HG02973 (cell line): Measurements from ENCODE around the gene POR.

ENCODE experiments used
- ATAC-seq: cut with Tn5 transposase; IDR thresholded peaks from one replicate; pipeline ENCODE4 v1.9.1; 2021; ENCODE audit warnings: moderate library complexity; ENCODE audit not compliant: unreplicated experiment

The POR gene

GRCh38 chr7:75950111-75950681 is 35.2 kb downstream of the POR start:
- ATAC-seq: no peak

DNA sequence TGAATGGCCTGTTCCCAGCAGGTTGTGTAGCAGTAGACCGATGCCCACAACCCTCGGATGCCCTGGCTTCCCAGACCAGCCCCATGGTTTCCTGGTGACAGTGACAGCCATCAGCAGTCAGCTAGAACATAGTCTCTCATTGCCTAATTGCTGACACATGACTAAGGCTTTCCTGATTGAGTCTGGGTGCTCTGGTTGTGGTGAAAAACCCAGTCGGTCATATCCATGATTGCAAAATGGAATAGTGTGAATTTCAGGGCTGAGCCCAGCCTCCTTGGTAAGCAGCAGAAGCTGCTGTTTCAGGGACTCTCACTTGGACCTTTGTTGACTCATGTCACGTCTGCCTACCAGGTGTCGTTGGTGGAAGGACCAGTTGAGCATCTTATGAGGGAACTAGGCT is 36.6 kb downstream of the POR start:
- no peak for ATAC-seq

DNA sequence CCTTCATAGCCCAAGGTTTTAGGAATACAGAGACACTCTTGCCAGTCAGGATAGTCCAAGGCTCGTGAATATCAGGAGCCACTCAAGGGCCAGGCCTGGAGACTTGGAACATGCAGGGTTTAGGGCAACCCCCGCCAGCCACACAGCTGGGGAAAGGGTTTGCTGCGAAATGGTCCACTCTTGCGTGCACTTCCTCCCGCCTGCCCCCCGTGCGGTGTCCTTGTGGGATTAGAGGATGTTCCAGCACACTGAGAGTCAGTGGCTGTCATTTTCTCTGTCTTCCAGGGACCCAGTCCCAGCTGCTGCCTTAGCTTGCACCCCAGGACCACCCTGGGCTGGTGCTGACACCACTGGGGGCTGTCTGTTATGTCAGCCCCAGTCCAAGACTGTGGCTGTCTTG is 38.5 kb downstream of the POR start:
- no peak for ATAC-seq

- no peak for ATAC-seq
These were observed 39.0 kb downstream of the POR start for GRCh38 chr7:75953931-75954330.

GRCh38 chr7:75955331-75955955 is 40.5 kb downstream of the POR start:
- no peak for ATAC-seq

GRCh38 chr7:75957021-75957736 is 42.2 kb downstream of the POR start:
- ATAC-seq: no peak

DNA sequence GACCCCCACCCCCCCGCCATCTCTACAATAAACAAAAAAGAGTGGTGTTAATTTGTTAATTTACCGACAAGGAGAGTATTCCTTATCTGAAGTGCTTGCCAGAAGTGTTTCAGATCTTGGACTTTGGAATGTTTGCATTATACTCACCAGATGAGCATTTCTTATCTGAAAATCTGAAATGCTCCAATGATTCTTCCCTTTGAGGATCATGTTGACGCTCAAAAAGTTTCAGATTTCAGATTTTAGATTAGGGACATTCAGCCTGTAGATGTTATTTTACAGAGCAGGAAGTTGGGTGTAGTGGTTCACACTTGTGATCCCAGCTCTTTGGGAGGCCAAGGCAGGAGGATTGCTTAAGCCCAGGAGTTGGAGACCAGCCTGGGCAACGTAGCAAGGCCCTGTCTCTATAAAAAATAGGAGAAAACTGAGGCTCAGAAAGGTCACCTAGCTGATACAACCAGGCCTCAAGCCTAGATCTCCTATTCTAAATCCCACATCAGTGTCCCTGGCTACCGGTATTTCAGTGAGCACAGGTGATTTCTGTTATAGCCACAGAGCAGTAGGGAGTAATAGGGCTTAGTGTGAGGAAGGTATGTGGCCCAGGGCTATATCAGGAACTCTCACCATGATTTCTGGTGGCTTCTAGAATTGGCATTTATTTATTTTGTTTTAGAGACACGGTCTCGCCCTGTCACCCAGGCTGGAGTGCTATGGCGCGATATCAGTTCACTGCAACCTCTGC is 44.0 kb downstream of the POR start:
- no peak for ATAC-seq

DNA sequence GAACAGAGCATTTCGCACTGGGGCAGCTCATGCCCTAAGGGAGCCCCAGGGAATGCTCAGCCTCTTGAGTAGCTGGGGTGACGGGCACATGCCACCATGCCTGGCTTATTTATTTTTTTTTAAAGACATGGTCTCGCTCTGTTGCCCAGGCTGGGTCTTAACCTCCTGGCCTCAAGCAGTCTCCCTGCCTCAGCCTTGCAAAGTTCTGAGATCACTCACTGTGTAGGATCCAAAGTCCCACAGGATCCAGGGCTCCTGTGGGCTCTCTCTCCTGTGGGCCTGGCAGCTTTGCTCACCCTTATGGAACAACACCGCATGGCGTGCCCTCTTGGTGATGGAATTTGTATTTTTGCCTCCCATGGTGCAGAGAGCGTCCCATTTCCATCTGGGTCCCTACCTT is 45.4 kb downstream of the POR start:
- ATAC-seq: no peak

DNA sequence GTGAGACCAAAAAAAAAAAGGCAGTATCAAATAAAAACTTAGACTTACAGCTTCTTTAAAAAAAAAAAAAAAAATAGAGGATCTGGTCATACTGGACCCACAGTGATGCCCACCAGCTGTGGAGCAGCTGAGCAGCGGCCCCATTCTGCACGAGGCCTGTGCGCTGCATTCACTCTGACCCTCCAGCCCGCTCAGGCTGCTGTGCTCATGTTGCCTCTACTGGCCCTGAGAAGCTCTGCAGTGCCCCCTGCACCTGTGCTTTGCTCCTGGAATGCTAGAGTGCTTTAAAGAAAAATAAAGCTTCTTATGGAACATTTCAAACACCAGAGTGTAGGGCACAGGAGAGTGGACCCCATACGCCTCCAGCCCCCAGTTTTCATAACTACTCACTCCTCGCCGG is 46.3 kb downstream of the POR start:
- ATAC-seq: no peak

- ATAC-seq: no peak
These were observed 47.8 kb downstream of the POR start for GRCh38 chr7:75962607-75963380.

- no peak for ATAC-seq
These were observed 48.5 kb downstream of the POR start for GRCh38 chr7:75963381-75963995.

- no peak for ATAC-seq
These were observed 50.7 kb downstream of the POR start for GRCh38 chr7:75965617-75966016.

DNA sequence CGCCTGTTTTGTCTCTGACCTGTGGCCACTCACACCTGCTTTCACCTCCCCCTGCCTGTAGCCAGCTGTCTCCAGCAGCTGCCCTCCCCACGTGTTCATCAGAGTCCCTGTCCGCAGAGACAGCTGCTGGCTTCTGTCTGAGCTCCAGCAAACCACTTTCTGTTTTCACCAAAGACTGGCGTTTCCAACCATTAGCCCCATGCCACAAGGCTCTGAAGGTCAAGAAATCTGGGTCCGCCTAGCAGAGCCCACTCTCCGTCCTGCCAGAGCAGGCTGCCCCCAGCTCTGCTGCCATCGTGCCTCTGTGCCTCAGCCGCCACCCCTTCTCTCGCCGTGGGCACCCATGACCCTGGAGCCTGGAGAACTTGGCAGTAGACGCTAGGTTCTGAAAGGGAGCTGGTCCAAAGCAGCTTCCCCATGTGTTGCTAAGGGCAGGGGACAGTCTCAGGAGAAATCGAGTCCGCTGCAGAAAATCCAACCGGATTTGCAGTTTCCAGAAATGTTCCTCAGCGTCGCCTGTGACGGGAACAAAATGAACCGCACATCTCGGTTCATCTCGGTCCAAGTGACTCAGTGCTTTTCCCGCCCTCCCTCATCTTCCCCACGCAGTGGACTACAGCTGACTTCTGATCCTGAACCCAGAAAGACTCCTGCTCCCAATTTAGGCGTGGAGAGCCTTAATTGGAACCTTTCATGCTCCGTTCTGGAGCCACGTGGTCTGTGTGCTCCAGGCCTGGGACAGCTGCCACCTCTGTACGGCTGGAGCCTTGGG is 51.4 kb downstream of the POR start:
- ATAC-seq: no peak

DNA sequence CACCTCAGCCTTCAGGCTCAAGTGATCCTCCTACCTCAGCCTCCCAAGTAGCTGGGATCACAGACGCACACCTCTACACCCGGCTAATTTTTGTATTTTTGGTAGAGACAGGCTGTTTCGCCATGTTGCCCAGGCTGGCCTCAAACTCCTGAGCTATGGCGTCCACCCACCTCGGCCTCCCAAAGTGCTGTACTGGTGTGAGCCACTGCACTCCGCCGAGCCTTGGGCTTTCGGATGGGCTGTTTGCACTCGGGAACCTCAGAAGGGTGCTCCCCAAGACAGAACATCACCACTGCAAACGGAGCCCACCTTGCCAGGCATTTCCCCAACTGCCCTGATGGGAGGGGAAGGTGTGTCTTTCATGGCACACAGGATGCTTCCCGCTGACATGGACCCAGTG is 52.1 kb downstream of the POR start:
- no peak for ATAC-seq

DNA sequence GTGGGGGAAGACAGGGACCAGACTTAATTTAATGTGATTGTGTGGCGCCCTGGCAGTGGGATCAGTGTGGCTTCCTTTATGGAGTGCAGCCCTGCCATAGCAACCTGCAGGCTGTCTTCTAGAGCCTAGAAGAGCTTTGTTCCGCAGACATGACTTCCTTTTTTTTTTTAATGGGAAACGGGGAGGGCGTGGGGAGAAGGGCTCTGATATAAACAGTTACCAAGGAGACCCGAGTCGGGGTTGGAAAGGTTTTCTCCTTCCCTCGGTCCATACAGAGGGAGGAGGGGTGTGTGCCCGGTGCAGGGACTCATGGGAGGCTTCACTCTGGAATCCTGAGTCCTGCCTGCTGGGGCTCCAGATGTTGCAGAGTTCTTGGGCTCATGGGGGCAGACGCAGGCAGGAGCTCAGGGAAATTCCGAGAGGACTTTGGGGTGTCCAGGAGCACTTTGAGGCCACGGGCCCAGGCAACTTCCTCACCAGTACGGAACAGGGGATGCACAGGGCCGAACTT is 52.6 kb downstream of the POR start:
- no peak for ATAC-seq

DNA sequence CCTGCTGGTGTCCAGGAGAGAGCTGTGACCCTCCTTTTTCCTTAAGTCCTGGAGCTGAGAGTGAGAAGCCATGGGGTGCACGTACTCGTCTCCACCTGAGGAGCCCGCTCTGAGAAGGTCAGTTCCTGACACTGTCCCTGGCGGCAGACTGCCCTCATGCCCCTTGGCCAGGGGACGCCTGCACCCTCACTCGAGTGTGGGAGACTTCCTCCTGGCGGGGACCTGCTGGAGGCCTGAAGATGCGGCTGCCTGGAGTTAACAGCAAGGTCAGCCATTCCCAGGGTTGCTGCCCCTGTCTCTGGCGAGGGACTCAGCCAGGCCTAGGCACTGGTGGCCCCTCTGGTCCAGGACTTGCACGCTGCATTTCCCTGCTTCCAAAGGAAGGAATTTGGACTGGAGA is 53.1 kb downstream of the POR start:
- no peak for ATAC-seq

- no peak for ATAC-seq
These were observed 53.6 kb downstream of the POR start for GRCh38 chr7:75968561-75969001.

DNA sequence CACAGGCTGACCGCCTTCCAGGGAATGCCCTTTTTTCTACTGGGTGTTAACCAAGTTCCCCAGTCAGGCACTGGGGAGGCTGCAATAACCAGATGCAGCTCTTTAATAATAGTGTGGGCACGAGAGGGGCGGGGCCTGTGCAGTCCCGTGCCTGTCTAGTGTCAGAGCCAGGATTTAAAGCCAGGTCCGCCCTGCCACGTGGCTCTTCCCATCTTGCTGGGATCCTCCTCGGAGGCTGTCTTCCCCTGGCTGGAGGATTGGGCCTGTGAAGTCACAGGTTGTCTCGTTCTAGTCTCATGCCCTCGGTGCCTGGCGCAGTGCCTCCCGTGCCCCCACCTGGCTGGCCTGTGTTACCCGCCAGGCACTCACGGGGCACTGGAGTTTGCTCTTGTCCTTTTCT is 54.2 kb downstream of the POR start:
- no peak for ATAC-seq

DNA sequence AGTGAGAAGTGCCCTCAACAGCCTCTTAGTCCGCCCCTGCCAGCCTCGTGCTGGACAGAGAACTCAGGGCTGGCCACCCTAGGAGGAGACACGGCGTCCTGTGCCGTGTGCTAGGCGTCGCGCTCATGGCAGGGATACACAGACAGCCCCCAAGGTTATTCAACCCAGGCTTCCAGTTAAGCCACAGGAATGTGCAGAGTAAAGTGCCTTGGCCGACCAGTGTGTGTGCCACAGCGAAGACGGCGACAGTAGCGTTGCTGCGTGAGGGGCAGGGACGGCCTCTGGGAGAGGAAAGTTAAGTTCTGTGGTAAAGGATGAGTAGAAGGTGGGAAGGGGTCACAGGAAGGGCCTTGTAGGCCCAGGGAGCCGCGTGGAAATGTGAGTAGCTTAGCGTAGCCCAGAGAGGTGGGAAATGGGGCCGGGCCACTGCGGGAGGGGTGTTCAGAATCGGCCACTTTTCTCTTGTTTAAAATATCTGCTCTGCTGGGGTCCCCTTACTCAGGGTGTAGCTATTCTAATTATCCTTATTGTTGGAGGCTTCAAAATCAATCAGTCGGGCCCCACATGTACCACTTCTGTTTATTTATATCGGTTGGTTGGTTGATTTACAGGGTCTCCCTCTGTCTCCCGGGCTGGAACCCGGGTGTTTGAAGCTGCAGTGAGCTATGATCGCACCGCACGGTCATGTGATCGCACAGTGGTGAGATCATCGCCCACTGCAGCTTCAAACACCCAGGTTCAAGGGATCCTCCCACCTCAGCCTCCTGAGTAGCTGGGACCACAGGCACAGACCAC is 54.9 kb downstream of the POR start:
- no peak for ATAC-seq
